ENCODE results near the gene MYO5A.
A peak's percentile ranks its signal among the peaks of the same experiment; 100 is the strongest.
"Not testable (repeated sequence)": the region's sequence is repeated elsewhere in the genome, so short reads cannot be mapped to it uniquely, and the experiment has no call there.

MYO5A gene

GRCh38 chr15:52463638-52464037 lies 65.0 kb downstream of the MYO5A start:
- DNase-seq (ENCODE audit: low read depth) = peak; percentile 46

GRCh38 chr15:52462806-52463360 lies 65.8 kb downstream of the MYO5A start:
- DNase-seq (ENCODE audit: low read depth) = no peak

GRCh38 chr15:52459701-52460100 lies 69.0 kb downstream of the MYO5A start:
- not testable (repeated sequence) for DNase-seq (ENCODE audit: low read depth)

- not testable (repeated sequence) for DNase-seq (ENCODE audit: low read depth)
Measured at GRCh38 chr15:52459265-52459664, 69.4 kb downstream of the MYO5A start.

- DNase-seq (ENCODE audit: low read depth) = no peak
Measured at GRCh38 chr15:52448011-52448890, 80.4 kb downstream of the MYO5A start.

GRCh38 chr15:52445954-52446353 lies 82.7 kb downstream of the MYO5A start:
- no peak for DNase-seq (ENCODE audit: low read depth)

- DNase-seq (ENCODE audit: low read depth) = no peak
Measured at GRCh38 chr15:52445553-52445952, 83.1 kb downstream of the MYO5A start.

- not testable (repeated sequence) for DNase-seq (ENCODE audit: low read depth)
Measured at GRCh38 chr15:52443205-52443604, 85.5 kb downstream of the MYO5A start.

- no peak for DNase-seq (ENCODE audit: low read depth)
Measured at GRCh38 chr15:52441841-52442240, 86.8 kb downstream of the MYO5A start.

GRCh38 chr15:52440946-52441345 lies 87.7 kb downstream of the MYO5A start:
- DNase-seq (ENCODE audit: low read depth) = no peak

GRCh38 chr15:52440414-52440813 lies 88.3 kb downstream of the MYO5A start:
- DNase-seq (ENCODE audit: low read depth) = peak; percentile 83

GRCh38 chr15:52439470-52439869 lies 89.2 kb downstream of the MYO5A start:
- no peak for DNase-seq (ENCODE audit: low read depth)

GRCh38 chr15:52439042-52439441 lies 89.6 kb downstream of the MYO5A start:
- DNase-seq (ENCODE audit: low read depth) = not testable (repeated sequence)

- DNase-seq (ENCODE audit: low read depth) = no peak
Measured at GRCh38 chr15:52438047-52438446, 90.6 kb downstream of the MYO5A start.

GRCh38 chr15:52437646-52438045 lies 91.0 kb downstream of the MYO5A start:
- DNase-seq (ENCODE audit: low read depth) = no peak

GRCh38 chr15:52436981-52437380 lies 91.7 kb downstream of the MYO5A start:
- peak; percentile 66 for DNase-seq (ENCODE audit: low read depth)

- no peak for DNase-seq (ENCODE audit: low read depth)
Measured at GRCh38 chr15:52434885-52435284, 93.8 kb downstream of the MYO5A start.

- DNase-seq (ENCODE audit: low read depth) = peak; percentile 86
Measured at GRCh38 chr15:52428297-52428696, 100.4 kb downstream of the MYO5A start.

- DNase-seq (ENCODE audit: low read depth) = peak; percentile 99
Measured at GRCh38 chr15:52427804-52428203, 100.9 kb downstream of the MYO5A start.

- DNase-seq (ENCODE audit: low read depth) = peak; percentile 52
Measured at GRCh38 chr15:52424856-52425431, 103.7 kb downstream of the MYO5A start.

GRCh38 chr15:52423852-52424251 lies 104.8 kb downstream of the MYO5A start:
- DNase-seq (ENCODE audit: low read depth) = no peak

GRCh38 chr15:52422001-52422400 lies 106.7 kb downstream of the MYO5A start:
- no peak for DNase-seq (ENCODE audit: low read depth)

GRCh38 chr15:52421029-52421428 lies 107.7 kb downstream of the MYO5A start:
- no peak for DNase-seq (ENCODE audit: low read depth)

All from amniotic epithelial cell (primary cell).